Measurements from ENCODE around the gene ANO10. TPM values are rescaled to one million over a fixed set of nuclear protein-coding genes. Genes with fewer than 3 reads are reported as not detected.

The ANO10 gene
- polyA plus RNA-seq, 3 donors, result 11.2 to 24.8 (median 21.6) TPM

DNA sequence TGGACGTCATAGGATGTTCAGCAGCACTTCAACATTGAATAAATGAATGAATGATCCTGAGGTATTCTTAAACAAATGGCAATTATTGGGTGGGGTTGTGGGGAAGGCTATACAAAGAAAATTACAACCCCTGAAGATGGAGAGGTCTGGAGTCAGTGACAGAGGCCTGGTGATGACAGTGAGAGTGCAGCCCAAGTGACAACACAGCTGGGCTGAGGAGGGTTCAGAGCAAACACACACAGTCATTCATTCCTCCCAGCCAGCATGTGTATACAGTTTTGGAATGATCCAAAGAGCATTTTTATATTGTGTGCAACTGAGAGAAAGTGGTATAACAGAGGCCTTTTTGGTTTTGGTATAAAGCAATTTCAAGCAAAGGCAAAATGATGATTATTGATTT is 148.1 kb downstream of the ANO10 start:
- Mint-ChIP-seq H3K36me3 (peaks cover 3 to 4% of the 10 kb centered on the region in 2 donors), H3K4me3 (no peak overlapping the region), H3K4me1 (peaks cover 2% of the 10 kb centered on the region), H3K9me3 (no peaks in the 10 kb centered on the region), H3K27ac (no peak overlapping the region), H3K27me3 (ENCODE audit: low read depth in 3 of 3) (no peaks in the 10 kb centered on the region)
- Histone ChIP-seq H3K4me3 (replicated peaks in 1 of 3; ENCODE audit: low read depth in 2 of 3, low read length in 3 of 3) (no peak overlapping the region), H4K20me1 (ENCODE audit: insufficient read depth, low read length) (no peaks in the 10 kb centered on the region), H3K27me3 (ENCODE audit: control insufficient read depth in 2 of 2, insufficient read depth in 2 of 2, low read length in 2 of 2) (no peaks in the 10 kb centered on the region), H3K4me1 (ENCODE audit: control insufficient read depth in 1 of 2, insufficient read depth in 2 of 2, low read length in 2 of 2) (no peaks in the 10 kb centered on the region), H3K9ac (ENCODE audit: insufficient read depth, low read length, poor library complexity, severe bottlenecking) (no peak overlapping the region), H3K36me3 (replicated peaks in 1 of 2; ENCODE audit: control insufficient read depth in 1 of 2, insufficient read depth in 2 of 2, low read length in 2 of 2) (no peaks in the 10 kb centered on the region), H3K79me2 (ENCODE audit: insufficient read depth, low read length) (no peaks in the 10 kb centered on the region), H2AFZ (ENCODE audit: insufficient read depth, low read depth, low read length, poor library complexity, severe bottlenecking) (no peak overlapping the region), H3K4me2 (replicated peaks; ENCODE audit: extremely low read depth, low read length, poor library complexity, severe bottlenecking) (no peak overlapping the region), H3K27ac (ENCODE audit: low read depth in 1 of 2, low read length in 2 of 2) (no peak overlapping the region), H3K9me3 (replicated peaks in 1 of 2; ENCODE audit: control insufficient read depth in 1 of 2, insufficient read depth in 1 of 2, low read length in 2 of 2) (no peaks in the 10 kb centered on the region)
- no CpG with 5 or more reads among the region's 1 CpG for WGBS (ENCODE audit: insufficient coverage)
- TF ChIP-seq, protein P1, sequence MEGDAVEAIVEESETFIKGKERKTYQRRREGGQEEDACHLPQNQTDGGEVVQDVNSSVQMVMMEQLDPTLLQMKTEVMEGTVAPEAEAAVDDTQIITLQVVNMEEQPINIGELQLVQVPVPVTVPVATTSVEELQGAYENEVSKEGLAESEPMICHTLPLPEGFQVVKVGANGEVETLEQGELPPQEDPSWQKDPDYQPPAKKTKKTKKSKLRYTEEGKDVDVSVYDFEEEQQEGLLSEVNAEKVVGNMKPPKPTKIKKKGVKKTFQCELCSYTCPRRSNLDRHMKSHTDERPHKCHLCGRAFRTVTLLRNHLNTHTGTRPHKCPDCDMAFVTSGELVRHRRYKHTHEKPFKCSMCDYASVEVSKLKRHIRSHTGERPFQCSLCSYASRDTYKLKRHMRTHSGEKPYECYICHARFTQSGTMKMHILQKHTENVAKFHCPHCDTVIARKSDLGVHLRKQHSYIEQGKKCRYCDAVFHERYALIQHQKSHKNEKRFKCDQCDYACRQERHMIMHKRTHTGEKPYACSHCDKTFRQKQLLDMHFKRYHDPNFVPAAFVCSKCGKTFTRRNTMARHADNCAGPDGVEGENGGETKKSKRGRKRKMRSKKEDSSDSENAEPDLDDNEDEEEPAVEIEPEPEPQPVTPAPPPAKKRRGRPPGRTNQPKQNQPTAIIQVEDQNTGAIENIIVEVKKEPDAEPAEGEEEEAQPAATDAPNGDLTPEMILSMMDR (IDR thresholded peaks at IDR 0.05), result no peak
- intact Hi-C loops (cut with micrococcal nuclease), result no loop called here
- DNase-seq, result no peak

- H3K79me2 ChIP-seq (ENCODE audit: insufficient read depth, low read length), result no peaks in the 10 kb centered on the region
- Mint-ChIP-seq H3K9me3 (no peaks in the 10 kb centered on the region), H3K4me3 (no peak overlapping the region), H3K4me1 (peaks cover 2% of the 10 kb centered on the region), H3K36me3 (peaks cover 3 to 4% of the 10 kb centered on the region in 2 donors), H3K27ac (peak overlapping the region in 2 of 7 donors; percentile 12 to 16), H3K27me3 (ENCODE audit: low read depth in 3 of 3) (no peaks in the 10 kb centered on the region)
- H3K36me3 ChIP-seq (replicated peaks in 1 of 2; ENCODE audit: control insufficient read depth in 1 of 2, insufficient read depth in 2 of 2, low read length in 2 of 2), result no peaks in the 10 kb centered on the region
- no peak overlapping the region for H3K4me2 ChIP-seq (replicated peaks; ENCODE audit: extremely low read depth, low read length, poor library complexity, severe bottlenecking)
- 91% methylated on average over 5 of the region's 10 CpGs for WGBS (ENCODE audit: insufficient coverage)
- H3K27ac ChIP-seq (ENCODE audit: low read depth in 1 of 2, low read length in 2 of 2), result no peak overlapping the region
- H3K9me3 ChIP-seq (replicated peaks in 1 of 2; ENCODE audit: control insufficient read depth in 1 of 2, insufficient read depth in 1 of 2, low read length in 2 of 2), result no peaks in the 10 kb centered on the region
- no peak overlapping the region for H3K9ac ChIP-seq (ENCODE audit: insufficient read depth, low read length, poor library complexity, severe bottlenecking)
- no peak overlapping the region for H3K4me3 ChIP-seq (replicated peaks in 1 of 3; ENCODE audit: low read depth in 2 of 3, low read length in 3 of 3)
- H3K27me3 ChIP-seq (ENCODE audit: control insufficient read depth in 2 of 2, insufficient read depth in 2 of 2, low read length in 2 of 2), result no peaks in the 10 kb centered on the region
- H3K4me1 ChIP-seq (ENCODE audit: control insufficient read depth in 1 of 2, insufficient read depth in 2 of 2, low read length in 2 of 2), result no peaks in the 10 kb centered on the region
- H4K20me1 ChIP-seq (ENCODE audit: insufficient read depth, low read length), result no peaks in the 10 kb centered on the region
- TF ChIP-seq, protein P1 (IDR thresholded peaks at IDR 0.05), result no peak
- no peak for DNase-seq
- no peak overlapping the region for H2AFZ ChIP-seq (ENCODE audit: insufficient read depth, low read depth, low read length, poor library complexity, severe bottlenecking)
- intact Hi-C loops (cut with micrococcal nuclease), result no loop called here
Measured at GRCh38 chr3:43473244-43473643, 148.6 kb downstream of the ANO10 start.
